ENCODE data around the gene DECR2. TPM values are rescaled to one million over a fixed set of nuclear protein-coding genes. Genes with fewer than 3 reads are reported as not detected.
A peak's percentile ranks its signal among the peaks of the same experiment; 100 is the strongest.

The DECR2 gene
- total and polyA plus RNA-seq, 2 experiments from 2014 or later = 54.5 to 80.5 TPM

- Histone ChIP-seq H3K36me3 (replicated peaks; ENCODE audit: insufficient read depth, low read depth) (no peaks in the 10 kb centered on the region), H3K9me3 (ENCODE audit: low read depth) (no peaks in the 10 kb centered on the region), H4K20me1 (ENCODE audit: insufficient read depth, poor library complexity, severe bottlenecking) (no peaks in the 10 kb centered on the region), H3K9me2 (replicated peaks; ENCODE audit: insufficient read depth) (no peaks in the 10 kb centered on the region), H3K27ac (peak overlapping the region; percentile 86), H3K79me2 (peaks cover 22% of the 10 kb centered on the region), H3K4me2 (peak overlapping the region; percentile 87), H3K4me1 (ENCODE audit: insufficient read depth) (peaks cover 26% of the 10 kb centered on the region), H3K27me3 (no peaks in the 10 kb centered on the region), H3K4me3 (no peak overlapping the region), H2AFZ (no peak overlapping the region)
- no peak for DNase-seq (ENCODE audit: low spot score)
- 83% methylated on average over 10 of the region's 10 CpGs for WGBS (ENCODE audit: low lambda C conversion rate, missing lambda C conversion rate)
- TF ChIP-seq EZH2 (IDR thresholded peaks at IDR 0.05; ENCODE audit: borderline replicate concordance) = no peak
- no peak for TF ChIP-seq CTCF (IDR thresholded peaks at IDR 0.05; ENCODE audit: poor library complexity)
- TF ChIP-seq EZH2phosphoT487 (IDR thresholded peaks at IDR 0.05; ENCODE audit: low read depth, severe bottlenecking, unreplicated experiment) = no peak
Observed at GRCh38 chr16:400061-400591, 1.6 kb upstream of the DECR2 start.

- Histone ChIP-seq H3K27me3 (no peaks in the 10 kb centered on the region), H3K9me3 (ENCODE audit: low read depth) (no peaks in the 10 kb centered on the region), H3K9me2 (replicated peaks; ENCODE audit: insufficient read depth) (no peaks in the 10 kb centered on the region), H3K4me1 (ENCODE audit: insufficient read depth) (peaks cover 19% of the 10 kb centered on the region), H3K4me2 (peak overlapping the region; percentile 20), H3K27ac (peak overlapping the region; percentile 70), H3K4me3 (no peak overlapping the region), H3K79me2 (peaks cover 13% of the 10 kb centered on the region), H2AFZ (no peak overlapping the region), H4K20me1 (ENCODE audit: insufficient read depth, poor library complexity, severe bottlenecking) (no peaks in the 10 kb centered on the region), H3K36me3 (replicated peaks; ENCODE audit: insufficient read depth, low read depth) (no peaks in the 10 kb centered on the region)
- 84% methylated on average over 12 of the region's 12 CpGs for WGBS (ENCODE audit: low lambda C conversion rate, missing lambda C conversion rate)
- TF ChIP-seq EZH2 (IDR thresholded peaks at IDR 0.05; ENCODE audit: borderline replicate concordance) (no peak), CTCF (IDR thresholded peaks at IDR 0.05; ENCODE audit: poor library complexity) (no peak), EZH2phosphoT487 (IDR thresholded peaks at IDR 0.05; ENCODE audit: low read depth, severe bottlenecking, unreplicated experiment) (no peak)
- no peak for DNase-seq (ENCODE audit: low spot score)
Observed at GRCh38 chr16:404971-405486, 3.3 kb downstream of the DECR2 start.

- DNase-seq (ENCODE audit: low spot score) = peak; percentile 62
- Histone ChIP-seq H3K36me3 (replicated peaks; ENCODE audit: insufficient read depth, low read depth) (no peaks in the 10 kb centered on the region), H3K4me2 (peak overlapping the region; percentile 20), H3K9me3 (ENCODE audit: low read depth) (no peaks in the 10 kb centered on the region), H3K27ac (peak overlapping the region; percentile 70), H3K27me3 (no peaks in the 10 kb centered on the region), H3K9me2 (replicated peaks; ENCODE audit: insufficient read depth) (no peaks in the 10 kb centered on the region), H2AFZ (no peak overlapping the region), H3K4me3 (no peak overlapping the region), H4K20me1 (ENCODE audit: insufficient read depth, poor library complexity, severe bottlenecking) (no peaks in the 10 kb centered on the region), H3K4me1 (ENCODE audit: insufficient read depth) (peaks cover 15% of the 10 kb centered on the region), H3K79me2 (peaks cover 13% of the 10 kb centered on the region)
- TF ChIP-seq CTCF (IDR thresholded peaks at IDR 0.05; ENCODE audit: poor library complexity) (no peak), EZH2 (IDR thresholded peaks at IDR 0.05; ENCODE audit: borderline replicate concordance) (no peak)
- WGBS (ENCODE audit: low lambda C conversion rate, missing lambda C conversion rate) = 75% methylated on average over 27 of the region's 27 CpGs
Observed at GRCh38 chr16:405548-406506, 4.1 kb downstream of the DECR2 start.
